Subcutaneous abdominal adipose tissue (tissue), 5 donors: ENCODE data around the gene CUX1.

ENCODE experiments used
- H3K27ac ChIP-seq: one replicate; pipeline ENCODE4 v1.7.0; 2013; ENCODE audit warnings: low read depth, mild to moderate bottlenecking, inconsistent platforms, low read length, moderate library complexity
- H3K27me3 ChIP-seq, 5 donors: one replicate each; pipeline ENCODE4 v1.7.0; 2013; ENCODE audit warnings: low read length in 5 of 5, inconsistent platforms in 1 of 5; ENCODE audit not compliant: control insufficient read depth in 5 of 5, insufficient read depth in 4 of 5
- H3K36me3 ChIP-seq, 5 donors: one replicate each; pipeline ENCODE4 v1.7.0; 2013; ENCODE audit warnings: low read length in 5 of 5; ENCODE audit not compliant: control insufficient read depth in 5 of 5, insufficient read depth in 5 of 5
- H3K4me1 ChIP-seq, 5 donors: one replicate each; pipeline ENCODE4 v1.7.0; 2013; ENCODE audit warnings: low read length in 5 of 5, mild to moderate bottlenecking in 3 of 5, moderate library complexity in 1 of 5; ENCODE audit not compliant: control insufficient read depth in 5 of 5, insufficient read depth in 5 of 5
- H3K4me3 ChIP-seq, 5 donors: one replicate each; pipeline ENCODE4 v1.7.0; 2013; ENCODE audit warnings: low read length in 5 of 5, low read depth in 1 of 5
- H3K9ac ChIP-seq, 5 donors: one replicate each; pipeline ENCODE4 v1.7.0; 2013; ENCODE audit warnings: low read length in 5 of 5, mild to moderate bottlenecking in 4 of 5, moderate library complexity in 3 of 5
- H3K9me3 ChIP-seq, 5 donors: one replicate each; pipeline ENCODE4 v1.7.0; 2013; ENCODE audit warnings: low read length in 5 of 5; ENCODE audit not compliant: control insufficient read depth in 5 of 5
- donor health status: healthy.
- donor health status: healthy.
- donor health status: healthy.
- donor health status: healthy.
- donor health status: healthy.

CUX1 gene

GRCh38 chr7:102061981-102062390 is 244.6 kb downstream of the CUX1 start:
- Histone ChIP-seq H3K27ac (no peak overlapping the region), H3K4me3 (no peak overlapping the region), H3K9ac (no peak overlapping the region), H3K4me1 (peaks cover 0 to 6% (median 0%) of the 10 kb centered on the region in 5 donors), H3K36me3 (peaks cover 0 to 6% (median 0%) of the 10 kb centered on the region in 5 donors), H3K27me3 (no peaks in the 10 kb centered on the region), H3K9me3 (no peaks in the 10 kb centered on the region)

GRCh38 chr7:102063690-102064180 is 246.3 kb downstream of the CUX1 start:
- no peaks in the 10 kb centered on the region for H3K9me3 ChIP-seq
- no peak overlapping the region for H3K27ac ChIP-seq
- peaks cover 0 to 6% (median 0%) of the 10 kb centered on the region in 5 donors for H3K4me1 ChIP-seq
- H3K27me3 ChIP-seq: no peaks in the 10 kb centered on the region
- no peak overlapping the region for H3K4me3 ChIP-seq
- peaks cover 0 to 7% (median 0%) of the 10 kb centered on the region in 5 donors for H3K36me3 ChIP-seq
- no peak overlapping the region for H3K9ac ChIP-seq

GRCh38 chr7:102064361-102065025 is 247.1 kb downstream of the CUX1 start:
- H3K4me3 ChIP-seq: no peak overlapping the region
- H3K36me3 ChIP-seq: peaks cover 0 to 13% (median 3%) of the 10 kb centered on the region in 5 donors
- no peak overlapping the region for H3K9ac ChIP-seq
- H3K9me3 ChIP-seq: no peaks in the 10 kb centered on the region
- no peak overlapping the region for H3K27ac ChIP-seq
- no peaks in the 10 kb centered on the region for H3K27me3 ChIP-seq
- peaks cover 0 to 6% (median 0%) of the 10 kb centered on the region in 5 donors for H3K4me1 ChIP-seq

DNA sequence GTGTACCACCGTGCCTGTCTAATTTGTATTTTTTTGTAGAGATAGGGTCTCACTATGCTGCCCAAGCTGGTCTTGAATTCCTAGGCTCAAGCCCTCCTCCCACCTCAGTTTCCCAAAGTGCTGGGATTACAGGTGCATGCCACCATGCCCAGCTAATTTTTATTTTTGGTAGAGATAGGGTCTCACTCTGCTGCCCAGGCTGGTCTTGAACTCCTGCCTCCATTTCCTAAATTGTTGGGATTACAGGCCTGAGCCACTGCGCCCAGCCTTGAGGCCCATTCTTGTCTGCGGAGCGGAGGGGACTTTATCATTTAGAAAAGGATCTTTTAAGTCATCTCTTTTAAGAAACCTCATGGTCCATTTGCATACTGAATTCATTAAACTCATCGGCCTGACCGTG is 247.8 kb downstream of the CUX1 start:
- Histone ChIP-seq H3K9ac (no peak overlapping the region), H3K4me3 (no peak overlapping the region), H3K4me1 (peaks cover 0 to 6% (median 0%) of the 10 kb centered on the region in 5 donors), H3K27me3 (no peaks in the 10 kb centered on the region), H3K27ac (no peak overlapping the region), H3K9me3 (no peaks in the 10 kb centered on the region), H3K36me3 (peaks cover 0 to 13% (median 3%) of the 10 kb centered on the region in 5 donors)

DNA sequence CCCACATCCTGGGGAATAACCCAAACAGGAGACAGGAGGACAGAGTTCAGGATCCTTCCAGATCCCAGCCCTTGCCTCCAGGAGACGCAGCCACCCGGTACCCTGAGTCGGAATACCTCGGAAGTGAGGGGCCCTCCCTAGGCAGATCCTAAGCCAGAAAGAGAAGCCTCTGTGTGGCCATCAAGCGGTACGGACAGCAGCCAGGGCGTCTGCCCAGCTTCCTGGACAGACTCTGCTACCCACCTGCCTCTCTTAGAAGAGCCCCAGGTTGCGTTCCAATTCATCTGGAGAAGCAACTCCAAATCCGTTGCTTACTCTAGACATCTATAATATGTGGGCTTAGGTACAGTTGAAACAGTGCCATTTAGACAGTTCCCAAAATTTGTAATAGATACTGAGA is 249.1 kb downstream of the CUX1 start:
- H3K27ac ChIP-seq: no peak overlapping the region
- H3K27me3 ChIP-seq: no peaks in the 10 kb centered on the region
- H3K4me3 ChIP-seq: no peak overlapping the region
- peaks cover 0 to 3% (median 0%) of the 10 kb centered on the region in 5 donors for H3K9me3 ChIP-seq
- peaks cover 0 to 24% (median 12%) of the 10 kb centered on the region in 5 donors for H3K36me3 ChIP-seq
- no peak overlapping the region for H3K9ac ChIP-seq
- peaks cover 0 to 6% (median 0%) of the 10 kb centered on the region in 5 donors for H3K4me1 ChIP-seq

DNA sequence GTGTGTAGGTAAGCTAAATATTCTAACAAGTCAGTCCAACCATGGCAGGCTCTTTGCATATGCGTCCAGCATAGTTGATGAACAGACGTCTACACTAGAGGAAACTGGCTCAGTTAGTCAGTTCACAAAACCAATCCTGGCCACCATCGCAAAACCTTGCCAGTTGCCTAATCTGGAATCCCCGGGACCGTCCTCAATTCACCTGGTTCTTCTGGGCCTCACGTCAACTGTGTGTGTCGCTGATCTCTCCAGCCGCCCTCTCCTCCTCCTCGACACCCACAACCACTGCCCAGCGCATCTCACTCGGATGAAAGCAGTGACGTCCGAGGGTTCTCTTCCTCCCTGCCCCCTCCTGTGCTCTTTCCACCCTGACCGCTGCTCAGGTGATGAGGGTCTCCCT is 251.4 kb downstream of the CUX1 start:
- Histone ChIP-seq H3K36me3 (peaks cover 3 to 33% (median 18%) of the 10 kb centered on the region in 5 donors), H3K4me3 (no peak overlapping the region), H3K9me3 (peaks cover 0 to 10% (median 0%) of the 10 kb centered on the region in 5 donors), H3K4me1 (peaks cover 0 to 6% (median 0%) of the 10 kb centered on the region in 5 donors), H3K27me3 (no peaks in the 10 kb centered on the region), H3K9ac (no peak overlapping the region), H3K27ac (no peak overlapping the region)

DNA sequence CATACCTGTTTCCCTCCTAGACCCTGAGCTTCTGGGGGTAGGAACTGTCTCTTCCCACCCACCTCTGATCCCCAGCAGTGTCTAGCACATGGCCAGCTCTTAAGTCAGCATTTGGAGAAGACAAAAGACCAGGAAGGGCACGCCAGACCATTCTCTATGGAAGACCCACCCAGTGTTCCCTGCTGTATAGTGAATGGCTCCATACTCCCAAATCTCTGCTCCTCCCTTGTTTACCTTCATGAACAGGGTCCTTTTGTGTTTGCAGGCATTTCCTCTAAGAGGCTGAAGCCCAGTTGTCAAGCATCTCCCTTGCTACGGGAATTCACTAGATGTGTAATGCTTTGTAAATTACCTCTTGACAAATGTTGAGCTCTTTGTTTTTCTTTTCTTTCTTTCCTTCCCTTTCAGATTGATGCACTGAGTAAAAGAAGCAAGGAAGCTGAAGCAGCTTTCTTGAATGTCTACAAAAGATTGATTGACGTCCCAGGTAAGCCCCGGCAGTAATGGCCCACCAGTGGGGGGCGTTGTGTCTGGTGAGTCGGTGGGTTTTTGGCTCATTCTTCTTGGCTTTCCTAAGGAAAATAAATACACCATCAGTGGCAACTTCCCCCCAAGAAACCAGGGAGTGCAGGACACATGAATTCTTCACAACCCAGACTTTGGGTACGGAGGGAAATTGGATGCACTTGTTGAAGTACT is 252.7 kb downstream of the CUX1 start:
- Histone ChIP-seq H3K36me3 (peaks cover 3 to 33% (median 18%) of the 10 kb centered on the region in 5 donors), H3K27me3 (no peaks in the 10 kb centered on the region), H3K27ac (no peak overlapping the region), H3K4me3 (no peak overlapping the region), H3K9ac (no peak overlapping the region), H3K4me1 (peaks cover 0 to 4% (median 0%) of the 10 kb centered on the region in 5 donors), H3K9me3 (peaks cover 0 to 10% (median 0%) of the 10 kb centered on the region in 5 donors)

- Histone ChIP-seq H3K4me3 (no peak overlapping the region), H3K27me3 (no peaks in the 10 kb centered on the region), H3K27ac (no peak overlapping the region), H3K4me1 (no peaks in the 10 kb centered on the region), H3K9me3 (peaks cover 0 to 10% (median 0%) of the 10 kb centered on the region in 5 donors), H3K9ac (no peak overlapping the region), H3K36me3 (peaks cover 3 to 26% (median 18%) of the 10 kb centered on the region in 5 donors)
Observed at GRCh38 chr7:102072003-102072402, 254.6 kb downstream of the CUX1 start.

DNA sequence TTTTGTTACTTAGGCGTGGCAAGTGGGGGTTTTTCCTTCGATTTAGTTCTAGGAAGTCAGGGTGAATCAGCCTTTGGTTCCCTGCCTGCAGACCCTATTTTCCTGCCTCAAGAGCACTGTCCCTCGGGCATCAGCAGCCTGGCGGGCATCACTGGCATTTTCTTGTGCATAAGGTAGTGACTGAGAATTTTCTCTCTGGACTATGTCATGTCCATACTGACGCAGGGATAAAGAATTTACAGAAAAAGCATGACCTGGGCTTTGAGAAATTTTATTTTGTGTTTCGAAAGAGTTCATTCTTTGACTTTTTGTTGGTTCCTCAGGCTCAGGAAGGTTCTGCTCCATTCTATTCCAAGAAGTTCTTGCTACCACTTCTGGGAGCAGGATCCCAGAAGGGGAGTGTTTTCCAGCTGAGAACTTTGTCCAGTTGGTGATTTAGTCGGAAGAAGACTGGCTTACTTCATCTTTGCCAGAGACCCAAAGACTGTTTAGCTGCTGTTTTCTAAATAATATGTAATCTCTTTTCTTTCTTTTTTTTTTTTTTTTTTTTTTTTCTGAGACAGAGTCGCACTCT is 255.3 kb downstream of the CUX1 start:
- Histone ChIP-seq H3K27me3 (no peaks in the 10 kb centered on the region), H3K4me1 (no peaks in the 10 kb centered on the region), H3K4me3 (no peak overlapping the region), H3K9ac (no peak overlapping the region), H3K36me3 (peaks cover 3 to 26% (median 18%) of the 10 kb centered on the region in 5 donors), H3K9me3 (peaks cover 0 to 10% (median 0%) of the 10 kb centered on the region in 5 donors), H3K27ac (no peak overlapping the region)
